Skin epidermis (tissue), 12 donors: ENCODE data around the gene SPPL3.

Experiments
- H3K27ac ChIP-seq, 21 experiments: fragments of 200-600 bp; sonication (generic) in 11 of 21; one replicate each; pipeline ENCODE4 v1.5.0; 2020; ENCODE audit warnings: mild to moderate bottlenecking in 3 of 21, inconsistent platforms in 2 of 21, moderate library complexity in 2 of 21
- H3K4me3 ChIP-seq, 7 experiments: fragments of 200-600 bp; sonication (generic) in 2 of 7; one replicate each; pipeline ENCODE4 v1.5.0; 2020; ENCODE audit warnings: inconsistent platforms in 2 of 7, mild to moderate bottlenecking in 2 of 7, moderate library complexity in 1 of 7

Gene SPPL3

DNA sequence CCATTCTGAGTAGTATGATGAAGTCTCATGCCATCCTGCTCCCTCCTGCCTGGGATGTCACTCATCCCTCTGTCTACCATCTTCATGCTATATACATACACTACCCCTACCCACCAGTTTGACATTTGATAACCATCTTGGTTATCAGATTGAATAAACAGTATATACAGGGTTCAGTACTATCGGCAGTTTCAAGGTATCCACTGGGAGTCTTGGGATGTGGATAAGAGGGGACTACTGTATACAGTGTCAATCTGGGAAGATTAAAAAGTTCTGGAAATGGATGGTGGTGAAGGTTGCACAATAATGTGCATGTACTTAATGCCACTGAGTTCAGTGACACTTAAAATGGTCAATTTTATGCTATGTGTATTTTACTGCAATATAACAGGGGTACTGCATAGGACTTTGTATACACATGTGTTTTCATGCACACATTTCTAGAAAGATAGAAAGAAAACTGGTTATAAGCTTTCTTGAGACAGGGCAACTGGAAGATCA, 22.1 kb downstream of the SPPL3 start:
- no peak overlapping the region for H3K27ac ChIP-seq
- H3K4me3 ChIP-seq = no peak overlapping the region

DNA sequence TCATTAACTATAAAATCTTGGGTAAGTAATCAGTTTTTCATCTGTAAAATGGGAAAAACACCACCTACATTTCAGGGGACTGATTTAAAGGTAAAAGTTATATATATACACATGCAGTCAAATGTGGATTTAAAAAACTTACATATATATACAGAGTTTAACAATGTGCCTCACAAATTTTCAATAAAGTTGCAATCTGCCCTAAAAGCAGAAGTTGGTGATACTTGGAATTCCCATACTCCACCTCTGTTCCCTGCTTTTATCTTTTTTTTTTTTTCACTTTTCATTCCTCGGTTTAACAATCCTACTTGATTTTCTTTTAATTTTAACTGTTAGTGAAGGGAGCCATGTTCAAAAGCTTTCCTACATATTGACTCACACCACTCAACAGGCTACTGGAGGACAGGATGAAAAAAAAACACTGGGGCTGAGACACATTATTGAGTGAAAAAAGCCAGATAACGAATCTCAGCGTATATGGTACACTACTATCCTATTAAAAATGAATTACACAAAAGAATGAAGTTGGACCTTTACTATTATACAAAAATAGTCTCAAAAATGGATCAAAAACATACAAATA, 24.3 kb downstream of the SPPL3 start:
- no peak overlapping the region for H3K27ac ChIP-seq

DNA sequence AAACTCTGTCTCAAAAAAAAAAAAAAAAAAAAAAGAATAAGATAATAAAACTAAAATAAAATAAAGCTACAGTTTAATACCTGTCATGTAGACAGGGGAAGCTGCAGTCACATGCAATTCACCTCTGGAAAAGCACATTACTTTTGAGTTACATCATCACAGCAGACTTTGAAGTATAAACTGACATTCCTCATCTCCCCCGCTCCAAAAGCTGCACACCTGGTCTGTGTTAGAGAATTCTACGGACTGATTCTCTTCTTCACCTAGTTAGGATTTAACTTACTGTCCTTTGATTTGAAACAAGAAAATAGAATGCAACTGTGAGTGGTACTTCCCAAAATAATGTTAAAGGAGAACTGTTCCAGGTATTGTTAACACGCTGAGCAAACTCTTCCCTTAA, 25.1 kb downstream of the SPPL3 start:
- H3K4me3 ChIP-seq = no peak overlapping the region
- no peak overlapping the region for H3K27ac ChIP-seq

More for the DNA sequence above, 24.3 kb downstream of the SPPL3 start:
- H3K4me3 ChIP-seq = no peak overlapping the region

DNA sequence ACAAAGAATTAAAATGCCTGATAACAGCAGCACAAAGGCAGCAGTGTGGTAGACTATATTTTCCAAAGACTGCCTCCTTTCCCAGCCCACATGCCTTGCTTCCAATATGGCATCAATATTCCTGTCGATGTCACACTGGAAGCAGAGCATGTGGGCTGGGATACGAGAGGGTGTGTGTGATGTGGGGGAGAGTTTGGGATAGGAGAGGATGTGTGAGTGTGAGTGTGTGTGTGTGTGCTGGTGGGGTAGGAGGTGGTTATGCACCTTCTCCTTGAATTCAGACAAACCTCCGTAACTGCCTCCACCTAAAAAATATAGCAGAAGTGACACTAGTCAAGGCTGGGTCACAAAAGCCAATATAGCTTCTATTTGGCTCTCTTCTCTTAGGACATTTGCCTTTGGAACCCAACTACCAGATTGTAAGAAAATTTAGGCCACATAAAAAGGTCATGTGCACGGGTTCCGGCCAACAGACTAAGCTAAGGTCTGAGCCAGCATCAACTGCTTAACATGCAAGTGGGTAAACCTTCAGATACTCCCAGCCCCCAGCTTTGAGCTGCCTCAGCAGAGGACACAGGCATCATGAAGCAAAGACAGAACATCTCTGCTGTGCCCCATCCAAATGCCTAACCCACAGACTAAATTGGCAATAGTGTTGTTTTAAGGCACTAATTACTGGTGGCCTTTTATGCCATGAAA, 29.5 kb downstream of the SPPL3 start:
- H3K27ac ChIP-seq = no peak overlapping the region
- H3K4me3 ChIP-seq = no peak overlapping the region

DNA sequence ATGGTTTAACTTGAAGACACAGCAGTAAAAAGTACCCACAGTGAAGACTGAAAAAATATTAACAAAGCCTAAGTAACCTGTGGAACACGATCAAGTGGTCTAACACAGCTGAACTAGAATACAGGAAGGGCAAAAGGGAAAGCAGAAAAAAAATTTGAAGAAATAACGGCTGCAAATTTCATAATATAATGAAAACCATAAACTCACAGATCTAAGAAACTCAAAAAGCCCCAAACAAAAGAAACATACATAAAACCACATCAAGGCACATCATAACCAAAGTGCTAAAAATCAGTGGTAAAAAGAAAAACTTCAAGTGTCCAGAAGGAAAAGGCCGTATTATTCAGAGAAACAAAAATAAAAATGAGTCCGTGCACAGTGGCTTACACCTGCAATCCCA, 30.9 kb downstream of the SPPL3 start:
- Histone ChIP-seq H3K4me3 (no peak overlapping the region), H3K27ac (peak overlapping the region in 2 of 21 experiments; percentile 1 to 12)

DNA sequence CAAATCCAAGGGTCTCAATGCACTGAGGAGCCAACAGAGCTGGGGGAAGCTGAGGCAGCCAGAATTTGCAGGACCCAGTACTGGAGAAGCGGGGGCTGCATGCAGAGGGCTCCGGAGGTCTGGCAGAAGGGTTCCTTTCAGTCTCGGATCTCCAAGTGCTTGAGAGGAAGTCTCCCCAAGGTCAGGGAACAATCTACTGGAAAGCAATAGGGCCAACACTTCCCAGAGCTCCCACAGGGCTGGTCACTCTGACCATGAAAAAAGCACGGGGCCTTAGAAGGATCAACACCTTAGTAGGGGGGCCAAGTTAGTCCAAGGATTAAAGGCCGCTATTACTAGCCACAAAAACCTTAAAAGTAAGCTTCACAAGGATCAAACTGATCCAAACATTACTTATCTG, 31.7 kb downstream of the SPPL3 start:
- Histone ChIP-seq H3K27ac (peak overlapping the region in 3 of 21 experiments; percentile 1 to 26 (median 2)), H3K4me3 (no peak overlapping the region)

DNA sequence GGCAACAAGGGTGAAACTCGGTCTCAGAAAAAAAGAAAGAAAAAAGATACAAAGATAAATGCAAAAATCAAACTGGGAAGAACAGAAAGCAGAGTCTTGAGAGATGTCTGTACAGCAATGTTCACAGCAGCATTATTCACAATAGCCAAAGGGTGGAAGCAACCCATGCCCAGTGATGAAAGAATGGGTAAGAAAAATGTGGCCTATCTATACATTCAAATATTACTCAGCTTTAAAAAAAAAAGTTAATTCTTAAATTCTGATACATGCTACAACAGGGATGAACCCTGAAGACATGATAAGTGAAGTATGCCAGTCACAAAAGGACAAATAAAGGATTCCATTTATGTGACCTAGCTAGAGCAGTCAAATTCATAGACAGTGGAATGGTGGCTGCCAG, 33.7 kb downstream of the SPPL3 start:
- Histone ChIP-seq H3K4me3 (no peak overlapping the region), H3K27ac (no peak overlapping the region)

DNA sequence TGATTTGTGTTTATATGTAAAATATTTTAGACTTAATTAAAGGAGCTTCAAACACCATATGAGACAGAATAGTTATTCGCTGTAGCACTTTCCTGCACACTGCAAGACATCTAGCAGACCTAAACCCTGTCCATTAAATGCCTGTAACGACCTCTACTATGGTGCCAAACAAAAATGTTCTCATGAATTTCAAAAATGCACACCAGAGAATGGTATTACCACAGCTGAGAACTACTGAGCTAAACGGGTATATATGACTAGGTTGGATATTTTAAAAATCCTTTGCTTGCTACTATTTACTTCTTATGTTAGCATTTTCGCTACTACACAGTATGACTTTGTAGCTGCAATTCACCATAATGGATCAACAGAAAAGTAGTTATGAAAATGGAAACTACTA, 34.8 kb downstream of the SPPL3 start:
- Histone ChIP-seq H3K4me3 (no peak overlapping the region), H3K27ac (no peak overlapping the region)

DNA sequence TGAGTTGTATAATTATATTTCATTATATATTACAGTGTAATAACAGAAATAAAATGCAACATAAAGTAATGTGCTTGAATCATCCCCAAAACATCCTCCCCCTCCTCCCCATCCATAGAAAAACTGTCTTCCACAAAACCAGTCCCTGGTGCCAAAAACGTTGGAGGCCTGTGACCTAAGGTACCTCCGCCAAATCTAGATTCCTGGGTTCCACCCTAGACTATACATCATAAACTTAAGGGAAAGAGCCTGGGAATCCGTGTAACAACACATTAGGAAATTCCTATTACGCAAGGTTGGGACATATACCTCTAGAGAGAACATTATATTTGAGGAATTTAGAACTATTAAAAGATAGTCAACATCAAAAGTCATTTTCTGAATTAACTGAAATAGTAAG, 38.0 kb downstream of the SPPL3 start:
- no peak overlapping the region for H3K4me3 ChIP-seq
- no peak overlapping the region for H3K27ac ChIP-seq

DNA sequence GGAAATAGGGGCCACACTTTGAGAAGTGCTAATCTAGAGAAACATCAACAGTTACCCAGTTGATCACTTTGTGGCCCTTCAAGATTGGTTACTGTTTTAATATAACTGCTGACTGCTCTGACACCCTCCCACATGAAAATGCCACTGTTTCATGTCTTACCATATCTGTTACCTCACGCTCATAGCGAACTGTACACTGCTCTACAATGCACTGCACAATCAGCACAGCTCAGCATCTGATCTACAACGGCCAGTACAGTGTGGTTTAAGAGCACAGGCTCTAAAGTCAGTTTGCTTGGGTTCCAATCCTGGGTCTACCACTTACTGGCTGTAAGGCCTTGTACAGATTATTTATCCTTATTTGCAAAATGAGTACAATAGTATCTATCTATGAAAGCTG, 39.1 kb downstream of the SPPL3 start:
- Histone ChIP-seq H3K27ac (no peak overlapping the region), H3K4me3 (no peak overlapping the region)

DNA sequence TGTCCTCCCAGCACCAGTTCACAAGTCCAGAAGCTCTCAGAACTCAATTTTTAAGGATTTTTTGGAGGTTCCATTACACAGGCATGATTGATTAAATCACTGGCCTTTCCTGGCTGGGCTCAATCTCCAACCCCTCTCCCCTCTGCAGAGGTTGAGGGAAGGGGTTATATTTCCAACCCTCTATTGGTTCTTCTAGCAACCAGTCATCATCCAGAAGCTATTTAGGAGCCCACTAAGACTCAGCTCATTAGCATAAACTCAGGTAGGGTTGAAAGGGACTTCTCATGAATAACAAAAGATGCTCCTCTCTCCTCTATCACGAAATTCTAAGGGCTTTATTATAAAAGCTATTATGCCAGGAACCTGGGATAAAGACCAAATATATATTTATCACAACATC, 41.5 kb downstream of the SPPL3 start:
- Histone ChIP-seq H3K4me3 (no peak overlapping the region), H3K27ac (no peak overlapping the region)

DNA sequence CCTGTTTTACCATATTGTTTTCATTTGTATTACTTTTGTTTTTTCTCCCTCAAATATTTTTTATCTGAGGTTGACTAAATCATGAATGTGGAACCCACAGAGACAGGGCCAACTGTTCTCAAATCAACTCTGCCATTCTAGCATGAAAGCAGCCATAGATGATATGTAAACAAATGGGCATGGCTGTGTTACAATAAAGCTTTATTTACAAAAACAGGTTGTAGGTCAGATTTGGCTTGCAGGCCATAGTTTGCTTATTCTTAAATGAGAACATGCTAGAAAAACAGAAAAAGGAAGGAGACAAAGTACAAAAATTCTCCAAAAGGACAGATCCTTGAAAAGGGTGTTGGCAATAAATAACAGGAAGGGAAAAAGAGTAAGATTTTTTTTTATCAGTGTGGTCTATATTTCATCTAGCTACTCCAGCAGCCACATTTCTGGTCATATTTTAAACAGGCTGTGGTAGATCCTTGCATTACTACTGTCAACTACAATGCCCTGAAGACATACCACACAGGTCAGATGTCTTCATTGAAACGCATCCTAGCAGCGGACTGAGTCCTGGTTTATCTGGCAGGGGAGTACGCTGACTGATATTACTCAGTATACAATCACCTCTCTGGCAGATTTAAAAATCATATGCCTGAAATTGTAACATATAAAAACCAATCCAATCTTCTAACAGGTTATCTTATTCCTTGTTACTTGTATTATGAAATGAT, 42.9 kb downstream of the SPPL3 start:
- Histone ChIP-seq H3K27ac (no peak overlapping the region), H3K4me3 (no peak overlapping the region)

DNA sequence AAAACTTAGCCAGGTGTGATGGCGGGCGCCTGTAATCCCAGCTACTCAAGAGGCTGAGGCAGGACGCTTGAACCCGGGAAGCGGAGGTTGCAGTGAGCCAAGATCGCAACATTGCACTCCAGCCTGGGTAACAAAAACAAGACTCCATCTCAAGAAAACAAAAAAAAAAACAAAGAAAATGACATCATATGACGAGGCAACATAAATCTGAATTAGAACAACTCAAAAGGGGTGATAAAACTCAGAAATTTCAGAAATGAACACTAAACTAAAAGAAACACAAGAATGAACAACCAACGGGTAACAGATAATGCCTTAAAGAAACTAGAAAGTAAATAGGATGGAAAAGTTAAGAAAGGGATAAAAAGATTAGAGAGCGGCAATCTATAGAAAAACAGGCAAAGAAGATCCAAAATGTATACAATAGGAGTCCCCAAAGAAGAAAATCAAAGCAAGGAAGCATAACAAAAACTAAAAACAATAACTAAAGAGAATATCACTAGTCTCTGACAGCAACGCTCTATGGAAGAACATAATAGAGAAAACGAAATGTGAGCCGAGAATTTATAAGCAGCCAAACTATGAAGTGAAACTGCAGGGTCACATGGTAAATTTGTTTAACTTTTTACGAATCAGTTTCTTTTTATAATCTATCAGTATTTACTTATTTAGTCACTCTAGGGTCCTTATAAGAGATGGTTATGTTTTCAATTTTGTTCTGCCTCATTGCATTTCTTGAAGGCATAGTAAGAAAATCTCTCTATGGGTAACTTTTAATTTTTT, 45.7 kb downstream of the SPPL3 start:
- H3K27ac ChIP-seq = no peak overlapping the region
- no peak overlapping the region for H3K4me3 ChIP-seq

DNA sequence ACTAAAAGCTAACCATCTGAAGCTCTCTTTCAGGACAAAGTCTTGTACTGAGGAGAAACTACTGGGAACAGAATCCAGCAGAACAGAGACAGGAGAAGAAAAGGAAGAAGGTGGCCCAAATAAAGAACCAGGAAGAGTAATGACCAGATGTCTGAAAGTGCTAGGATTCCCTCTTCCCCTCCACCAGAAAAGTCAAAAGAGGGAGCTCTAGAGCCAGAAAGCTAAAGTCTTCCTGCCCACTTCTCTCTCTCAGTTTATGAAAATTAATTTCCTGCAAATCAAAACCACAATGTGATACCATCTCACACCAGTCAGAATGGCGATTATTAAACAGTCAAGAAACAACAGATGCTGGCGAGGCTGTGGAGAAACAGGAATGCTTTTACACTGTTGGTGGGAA, 47.2 kb downstream of the SPPL3 start:
- no peak overlapping the region for H3K4me3 ChIP-seq
- H3K27ac ChIP-seq = peak overlapping the region in 4 of 21 experiments; percentile 39 to 57 (median 46)

DNA sequence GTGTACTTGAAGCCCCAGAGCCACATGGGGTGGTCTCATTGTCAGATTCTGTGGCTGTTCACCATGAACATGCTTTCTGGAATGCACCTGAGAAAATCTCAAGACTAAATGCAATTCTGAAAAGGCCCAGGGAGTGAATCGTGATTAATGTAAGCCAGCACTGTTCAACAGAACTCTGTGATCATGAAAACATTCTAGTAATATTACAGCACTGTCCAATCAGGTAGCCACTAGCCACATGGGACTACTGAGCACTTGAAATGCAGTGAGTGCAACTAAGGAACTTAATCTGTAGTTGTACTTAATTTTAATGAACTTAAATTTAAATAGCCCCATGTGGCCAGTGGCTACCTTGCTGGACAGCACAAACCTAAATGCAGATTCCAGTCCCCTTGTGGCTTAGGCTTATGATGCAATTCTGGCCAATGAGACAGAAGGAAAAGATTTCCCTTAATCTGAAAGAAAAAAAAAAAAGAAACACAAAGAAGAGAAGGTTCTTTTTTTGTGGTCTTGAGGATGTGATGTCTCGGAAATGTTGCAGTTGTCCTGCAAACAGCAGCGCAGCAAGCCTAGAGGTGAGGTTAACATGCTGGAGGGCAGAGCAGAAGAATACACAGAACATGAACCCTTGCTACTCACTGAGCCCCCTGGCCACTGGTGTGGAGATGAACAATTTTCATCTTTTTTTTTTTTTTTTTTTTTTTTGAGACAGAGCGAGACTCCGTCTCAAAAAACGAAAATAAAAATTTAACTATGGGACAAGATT, 48.2 kb downstream of the SPPL3 start:
- Histone ChIP-seq H3K27ac (peak overlapping the region in 2 of 21 experiments; percentile 39 to 42), H3K4me3 (no peak overlapping the region)

DNA sequence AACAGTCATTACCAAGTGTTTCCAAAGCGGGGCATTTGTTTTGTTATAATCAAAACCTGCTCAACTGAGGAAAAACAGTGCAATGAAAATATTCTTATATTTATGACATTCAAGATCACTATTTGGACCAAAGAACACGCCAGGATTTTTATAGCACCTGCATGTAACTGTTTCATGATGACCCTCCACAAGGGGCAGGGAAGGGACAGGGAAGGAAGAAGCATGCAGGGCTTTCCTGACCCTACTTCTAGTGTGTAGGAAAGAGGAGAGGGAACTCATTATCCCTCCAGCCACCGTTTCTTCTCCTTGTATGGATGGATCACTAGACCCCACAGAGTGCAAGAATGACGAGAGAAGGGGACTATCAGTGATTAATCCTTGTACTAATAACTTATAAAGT, 49.4 kb downstream of the SPPL3 start:
- H3K4me3 ChIP-seq = no peak overlapping the region
- H3K27ac ChIP-seq = no peak overlapping the region

DNA sequence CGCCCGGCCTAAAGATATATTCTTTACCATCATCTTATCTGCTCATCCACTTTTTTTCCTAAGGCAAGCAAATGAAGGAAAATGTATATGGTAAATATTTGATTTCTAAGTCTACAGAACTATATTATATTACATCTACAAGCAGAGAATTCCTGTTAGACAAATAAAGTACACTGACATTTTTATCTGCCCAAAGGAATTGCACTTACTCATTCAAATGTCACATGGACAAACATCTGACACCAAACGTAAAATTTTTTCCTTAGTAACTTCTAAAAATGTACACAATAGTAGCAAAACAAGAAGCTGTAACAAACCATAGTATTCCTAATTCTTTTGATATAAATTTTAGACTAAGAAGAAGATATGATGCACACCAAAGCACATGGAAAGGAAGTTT, 51.0 kb downstream of the SPPL3 start:
- Histone ChIP-seq H3K4me3 (no peak overlapping the region), H3K27ac (no peak overlapping the region)

DNA sequence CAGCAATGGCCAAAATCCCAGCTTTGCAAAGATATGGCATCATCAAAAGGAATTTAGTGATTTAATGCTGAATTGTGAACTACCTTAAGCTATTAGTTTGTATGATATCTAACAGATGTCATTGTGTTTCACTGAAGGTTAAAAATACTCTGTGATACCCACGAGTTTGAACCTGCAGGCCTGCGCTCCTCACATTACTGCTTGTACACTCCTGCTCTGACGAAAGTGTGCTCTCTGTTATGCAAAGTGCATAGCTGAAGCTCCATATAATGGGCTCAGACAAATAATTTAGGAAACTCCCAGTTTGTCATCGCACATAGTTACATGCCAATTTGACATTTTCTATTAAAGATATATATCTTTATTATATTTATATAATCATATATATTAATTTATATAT, 52.2 kb downstream of the SPPL3 start:
- H3K27ac ChIP-seq = no peak overlapping the region
- no peak overlapping the region for H3K4me3 ChIP-seq

DNA sequence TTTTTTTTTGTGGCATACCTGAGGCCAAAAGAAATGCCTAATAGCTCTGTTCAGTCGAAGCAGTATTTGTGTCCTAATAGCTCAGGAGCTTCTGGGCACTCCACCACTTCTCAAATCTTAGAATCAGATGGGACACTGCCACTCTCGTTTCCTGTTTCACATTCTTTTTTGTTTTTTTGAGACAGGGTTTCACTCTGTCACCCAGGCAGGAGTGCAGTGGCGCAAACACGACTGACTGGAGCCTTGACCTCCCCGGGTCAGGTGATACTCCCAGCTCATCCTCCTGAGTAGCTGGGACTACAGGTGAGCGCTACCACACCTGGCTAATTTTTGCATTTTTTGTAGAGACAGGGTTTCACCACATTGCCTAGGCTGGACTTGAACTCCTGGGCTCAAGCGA, 52.7 kb downstream of the SPPL3 start:
- peak overlapping the region in 4 of 21 experiments; percentile 8 to 37 (median 21) for H3K27ac ChIP-seq
- no peak overlapping the region for H3K4me3 ChIP-seq
